Measurements from ENCODE around the gene JUNB. TPM values are rescaled to one million over a fixed set of nuclear protein-coding genes. Genes with fewer than 3 reads are reported as not detected.

Gene JUNB
- total RNA-seq, 3 donors from 2014 or later (not counting 1 experiment from before 2014, with no cell fraction given) = 781 to 903 (median 859) TPM

GRCh38 chr19:12838182-12838885 lies 47.0 kb downstream of the JUNB start, which contains the start of gene MAST1:
MAST1 (plus strand) TSS chr19:12838515; CDS start chr19:12838573, 58 bp downstream.
- Histone ChIP-seq H3K9me3 (ENCODE audit: control insufficient read depth, insufficient read depth, low read length) (peaks cover 12% of the 10 kb centered on the region), H3K4me3 (ENCODE audit: low read length) (no peak within 1 kb of the TSS), H3K27me3 (ENCODE audit: control insufficient read depth, insufficient read depth, low read length) (peaks cover 73% of the 10 kb centered on the region), H3K4me1 (ENCODE audit: control insufficient read depth, insufficient read depth, low read length) (peaks cover 41% of the 10 kb centered on the region), H3K27ac (ENCODE audit: low read length) (no peak within 1 kb of the TSS), H3K36me3 (ENCODE audit: control insufficient read depth, insufficient read depth, low read length) (no peaks in the 10 kb centered on the region)
- Mint-ChIP-seq H3K36me3 (no peaks in the 10 kb centered on the region), H3K4me3 (peak within 1 kb of the TSS; percentile 43), H3K27me3 (ENCODE audit: low read depth in 2 of 2) (peaks cover 49 to 60% of the 10 kb centered on the region in 2 donors), H3K27ac (no peak within 1 kb of the TSS), H3K4me1 (peaks cover 20 to 43% of the 10 kb centered on the region in 2 donors), H3K9me3 (no peaks in the 10 kb centered on the region)
- peak; percentile 47 for TF ChIP-seq CTCF (IDR thresholded peaks at IDR 0.05)
- intact Hi-C loops (cut with micrococcal nuclease) = no loop called here
- under 1% methylated on average over 69 of the region's 69 CpGs for WGBS (ENCODE audit: insufficient coverage)
- DNase-seq (peak; percentile 60 to 79), ATAC-seq (peak; percentile 70 to 81 (median 79))

GRCh38 chr19:12838886-12839756 lies 47.8 kb downstream of the JUNB start:
- no peak overlapping the region for H3K4me3 ChIP-seq (ENCODE audit: low read length)
- H3K4me1 Mint-ChIP-seq = peaks cover 20 to 42% of the 10 kb centered on the region in 2 donors
- DNase-seq = peak in 1 of 2 donors; percentile 54

More at GRCh38 chr19:12838886-12839756, 47.8 kb downstream of the JUNB start:
- Mint-ChIP-seq H3K27ac (no peak overlapping the region), H3K9me3 (no peaks in the 10 kb centered on the region), H3K27me3 (ENCODE audit: low read depth in 2 of 2) (peaks cover 50 to 59% of the 10 kb centered on the region in 2 donors), H3K36me3 (no peaks in the 10 kb centered on the region), H3K4me3 (peak overlapping the region; percentile 35)
- no peaks in the 10 kb centered on the region for H3K36me3 ChIP-seq (ENCODE audit: control insufficient read depth, insufficient read depth, low read length)
- H3K9me3 ChIP-seq (ENCODE audit: control insufficient read depth, insufficient read depth, low read length) = peaks cover 12% of the 10 kb centered on the region
- H3K4me1 ChIP-seq (ENCODE audit: control insufficient read depth, insufficient read depth, low read length) = peaks cover 38% of the 10 kb centered on the region
- no peak for TF ChIP-seq CTCF (IDR thresholded peaks at IDR 0.05)
- 39% methylated on average over 13 of the region's 21 CpGs for WGBS (ENCODE audit: insufficient coverage)
- ATAC-seq = peak in 2 of 3 donors; percentile 34 to 48
- intact Hi-C loops (cut with micrococcal nuclease) = no loop called here
- H3K27ac ChIP-seq (ENCODE audit: low read length) = no peak overlapping the region
- H3K27me3 ChIP-seq (ENCODE audit: control insufficient read depth, insufficient read depth, low read length) = peaks cover 71% of the 10 kb centered on the region
